Upper lobe of left lung (tissue), 4 donors: ENCODE measurements around the gene OSBPL5.

Experiments used
- CTCF ChIP-seq, 6 experiments: fragments of 450-650 bp in 4 of 6; fragments of 200-600 bp in 2 of 6; sonication (generic) in 2 of 6; IDR thresholded peaks; one replicate each; pipeline ENCODE4 v1.5.1; 2016 to 2019; ENCODE audit warnings: antibody characterized with exemption in 6 of 6
- POLR2A ChIP-seq, 4 donors: fragments of 450-650 bp; IDR thresholded peaks; one replicate each; pipeline ENCODE4 v1.5.1; 2016 to 2017; ENCODE audit warnings: antibody characterized with exemption in 4 of 4, mild to moderate bottlenecking in 2 of 4
- POLR2AphosphoS5 ChIP-seq, 2 donors: sonication (generic); formaldehyde crosslinking; IDR thresholded peaks; one replicate each; pipeline ENCODE4 v1.5.1; 2017; ENCODE audit warnings: antibody characterized with exemption in 2 of 2

GRCh38 chr11:3191586-3192324 is 26.6 kb upstream of the OSBPL5 start:
- TF ChIP-seq CTCF (IDR thresholded peaks at IDR 0.05), result no peak
- TF ChIP-seq POLR2A (IDR thresholded peaks at IDR 0.05), result no peak
- no peak for TF ChIP-seq POLR2AphosphoS5 (IDR thresholded peaks at IDR 0.05)
